Spinal cord (tissue), 10 donors: Measurements from ENCODE around the gene QPCTL. TPM values are rescaled to one million over a fixed set of nuclear protein-coding genes. Genes with fewer than 3 reads are reported as not detected.
A peak's percentile ranks its signal among the peaks of the same experiment; 100 is the strongest.

ENCODE experiments used
- DNase-seq, 6 donors: peaks; one replicate each; pipeline versions ENCODE4 v3.0.0 to v3.0.0-alpha.2; 2013 to 2015; ENCODE audit warnings: low spot score in 6 of 6, low read depth in 4 of 6
- H3K27ac ChIP-seq: one replicate; pipeline ENCODE4 v1.5.1; 2013; ENCODE audit warnings: low read depth, low read length, control low read depth
- H3K27me3 ChIP-seq: one replicate; pipeline ENCODE4 v1.6.1; 2013; ENCODE audit warnings: low read length; ENCODE audit not compliant: control insufficient read depth, insufficient read depth
- H3K36me3 ChIP-seq: one replicate; pipeline ENCODE4 v1.6.1; 2013; ENCODE audit warnings: low read length; ENCODE audit not compliant: control insufficient read depth, insufficient read depth
- H3K4me1 ChIP-seq: one replicate; pipeline ENCODE4 v1.6.1; 2013; ENCODE audit warnings: low read length; ENCODE audit not compliant: control insufficient read depth, insufficient read depth
- H3K4me3 ChIP-seq: one replicate; pipeline ENCODE4 v1.5.1; 2013; ENCODE audit warnings: low read depth, low read length, control low read depth
- H3K9me3 ChIP-seq: one replicate; pipeline ENCODE4 v1.6.1; 2013; ENCODE audit warnings: low read length; ENCODE audit not compliant: control insufficient read depth, insufficient read depth
- WGBS: methylation state at CpG from one replicate; pipeline ENCODE4 v1.1.5; 2013; ENCODE audit warnings: missing lambda C conversion rate; ENCODE audit not compliant: insufficient coverage; 5-methylcytosine and 5-hydroxymethylcytosine counted together
- polyA plus RNA-seq, 2 donors: library from polyadenylated mRNA; unstranded; fragments of 120-200 nt; gene quantifications; one replicate each; pipeline ENCODE4 v1.2.1, GENCODE V29; 2013; ENCODE audit not compliant: insufficient read length in 2 of 2
- total RNA-seq, 2 donors: library from RNA; depleted of rRNA in 1 of 2; stranded (reverse); fragments of 120-200 nt in 1 of 2; fragments of >200 nt in 1 of 2; gene quantifications; one replicate each; pipeline versions ENCODE4 v1.2.3 to v1.2.4, GENCODE V29; 2013 to 2014
- donor health status: healthy.

The QPCTL gene
- total and polyA plus RNA-seq, 4 donors = 4.3 to 16.8 (median 8.4) TPM

DNA sequence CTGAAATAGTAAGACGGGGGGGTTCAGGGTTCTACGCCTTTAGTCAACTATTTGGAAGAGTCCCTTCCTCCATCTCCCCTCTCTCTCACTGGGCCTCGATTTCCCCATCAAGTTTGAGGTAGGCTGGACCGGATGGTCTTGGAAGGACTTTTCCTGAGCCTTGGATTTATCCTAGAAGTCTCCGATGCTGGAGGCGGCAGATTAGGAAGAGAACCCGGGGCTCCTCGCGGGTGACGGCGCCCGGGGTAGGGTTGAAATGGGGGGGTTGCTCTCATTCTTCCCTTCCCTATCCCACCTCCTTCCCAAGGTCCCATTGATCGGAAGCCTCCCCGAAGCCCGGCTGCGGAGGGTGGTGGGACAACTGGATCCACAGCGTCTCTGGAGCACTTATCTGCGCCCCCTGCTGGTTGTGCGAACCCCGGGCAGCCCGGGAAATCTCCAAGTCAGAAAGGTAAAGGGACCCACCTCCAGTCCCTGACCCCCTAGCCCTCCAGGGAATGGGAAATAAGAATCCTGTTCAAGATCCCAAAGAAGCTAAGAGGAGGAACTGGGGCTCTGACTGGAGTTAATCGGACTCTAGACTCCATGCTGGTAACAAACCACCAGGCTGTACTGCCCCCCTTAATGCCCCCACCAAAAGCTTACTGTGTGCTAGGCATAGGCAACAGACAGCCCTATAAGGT lies 781 bp downstream of the QPCTL start:
- Histone ChIP-seq H3K27ac (peak overlapping the region; percentile 98), H3K27me3 (no peaks in the 10 kb centered on the region), H3K4me3 (peak overlapping the region; percentile 69), H3K4me1 (peaks cover 18% of the 10 kb centered on the region), H3K36me3 (peaks cover 34% of the 10 kb centered on the region), H3K9me3 (no peaks in the 10 kb centered on the region)
- WGBS = 17% methylated on average over 1 of the region's 22 CpGs
- peak in 4 of 6 donors; percentile 39 to 83 (median 66) for DNase-seq

DNA sequence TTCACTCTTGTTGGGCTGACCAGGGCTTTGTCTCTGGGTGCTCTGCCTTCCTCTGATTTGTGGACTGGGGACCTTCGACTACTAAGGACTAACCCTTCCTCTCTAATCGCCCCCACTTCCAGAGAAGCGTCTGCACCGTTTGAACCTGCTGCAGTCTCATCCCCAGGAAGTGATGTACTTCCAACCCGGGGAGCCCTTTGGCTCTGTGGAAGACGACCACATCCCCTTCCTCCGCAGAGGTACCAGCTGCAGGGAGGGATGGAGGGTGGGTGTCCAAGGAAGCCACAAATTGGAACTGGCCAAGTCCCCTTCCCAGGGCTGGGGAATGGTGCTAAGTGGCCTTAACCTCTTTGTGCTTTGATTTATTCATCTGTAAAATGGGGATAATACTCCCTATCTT lies 9.2 kb downstream of the QPCTL start:
- Histone ChIP-seq H3K36me3 (peaks cover 57% of the 10 kb centered on the region), H3K4me1 (no peaks in the 10 kb centered on the region), H3K27me3 (no peaks in the 10 kb centered on the region), H3K27ac (no peak overlapping the region), H3K4me3 (no peak overlapping the region), H3K9me3 (no peaks in the 10 kb centered on the region)
- no peak for DNase-seq
- 77% methylated on average over 5 of the region's 7 CpGs for WGBS

DNA sequence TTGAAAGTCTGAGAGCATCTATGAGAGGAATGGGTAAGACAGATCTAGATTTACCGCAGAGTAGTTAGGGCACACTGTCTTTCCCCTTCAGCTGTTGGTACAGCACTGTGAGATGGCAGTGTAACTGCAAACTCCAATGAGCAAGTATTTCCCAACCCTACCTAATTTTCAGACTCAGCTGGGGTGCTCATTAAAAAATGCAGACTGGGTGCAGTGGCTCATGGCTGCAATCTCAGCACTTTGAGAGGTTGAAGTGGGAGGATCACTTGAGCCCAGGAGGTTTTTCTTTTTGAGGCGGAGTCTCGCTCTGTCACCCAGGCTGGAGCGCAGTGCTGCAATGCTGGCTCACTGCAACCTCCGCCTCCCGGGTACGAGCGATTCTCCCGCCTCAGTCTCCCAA lies 12.6 kb downstream of the QPCTL start:
- H3K27ac ChIP-seq = no peak overlapping the region
- peaks cover 53% of the 10 kb centered on the region for H3K36me3 ChIP-seq
- H3K4me1 ChIP-seq = no peaks in the 10 kb centered on the region
- no peaks in the 10 kb centered on the region for H3K27me3 ChIP-seq
- H3K4me3 ChIP-seq = no peak overlapping the region
- 75% methylated on average over 8 of the region's 9 CpGs for WGBS
- DNase-seq = no peak
- no peaks in the 10 kb centered on the region for H3K9me3 ChIP-seq

DNA sequence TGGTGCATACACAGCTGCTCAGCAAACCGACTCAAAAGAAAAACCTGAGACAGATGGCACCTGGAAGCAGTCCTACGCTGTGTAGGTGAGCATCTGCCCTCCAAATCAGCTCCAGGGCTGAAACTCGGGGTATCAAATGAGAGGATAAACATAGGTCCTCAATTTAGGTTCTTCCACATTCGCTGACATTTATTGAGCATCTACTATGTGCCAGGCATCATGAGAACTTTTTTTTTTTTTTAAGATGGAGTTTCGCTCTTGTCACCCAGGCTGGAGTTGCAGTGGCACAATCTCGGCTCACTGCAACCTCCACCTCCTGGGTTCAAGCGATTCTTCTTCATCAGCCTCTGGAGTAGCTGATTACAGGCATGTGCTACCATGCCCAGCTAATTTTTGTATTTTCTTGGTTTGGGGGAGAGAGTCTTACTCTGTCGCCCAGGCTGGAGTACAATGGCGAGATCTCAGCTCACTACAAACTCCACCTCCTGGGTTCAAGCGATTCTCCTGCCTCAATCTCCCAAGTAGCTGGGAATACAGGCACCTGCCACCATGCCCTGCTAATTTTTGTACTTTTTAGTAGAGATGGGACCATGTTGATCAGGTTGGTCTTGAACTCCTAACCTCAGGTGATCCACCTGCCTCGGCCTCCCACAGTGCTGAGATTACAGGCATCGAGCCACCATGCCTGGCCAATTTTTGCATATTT lies 13.4 kb downstream of the QPCTL start:
- Histone ChIP-seq H3K27ac (no peak overlapping the region), H3K4me3 (no peak overlapping the region), H3K27me3 (no peaks in the 10 kb centered on the region), H3K36me3 (peaks cover 55% of the 10 kb centered on the region), H3K4me1 (no peaks in the 10 kb centered on the region), H3K9me3 (no peaks in the 10 kb centered on the region)
- WGBS = 94% methylated on average over 6 of the region's 12 CpGs
- no peak for DNase-seq

DNA sequence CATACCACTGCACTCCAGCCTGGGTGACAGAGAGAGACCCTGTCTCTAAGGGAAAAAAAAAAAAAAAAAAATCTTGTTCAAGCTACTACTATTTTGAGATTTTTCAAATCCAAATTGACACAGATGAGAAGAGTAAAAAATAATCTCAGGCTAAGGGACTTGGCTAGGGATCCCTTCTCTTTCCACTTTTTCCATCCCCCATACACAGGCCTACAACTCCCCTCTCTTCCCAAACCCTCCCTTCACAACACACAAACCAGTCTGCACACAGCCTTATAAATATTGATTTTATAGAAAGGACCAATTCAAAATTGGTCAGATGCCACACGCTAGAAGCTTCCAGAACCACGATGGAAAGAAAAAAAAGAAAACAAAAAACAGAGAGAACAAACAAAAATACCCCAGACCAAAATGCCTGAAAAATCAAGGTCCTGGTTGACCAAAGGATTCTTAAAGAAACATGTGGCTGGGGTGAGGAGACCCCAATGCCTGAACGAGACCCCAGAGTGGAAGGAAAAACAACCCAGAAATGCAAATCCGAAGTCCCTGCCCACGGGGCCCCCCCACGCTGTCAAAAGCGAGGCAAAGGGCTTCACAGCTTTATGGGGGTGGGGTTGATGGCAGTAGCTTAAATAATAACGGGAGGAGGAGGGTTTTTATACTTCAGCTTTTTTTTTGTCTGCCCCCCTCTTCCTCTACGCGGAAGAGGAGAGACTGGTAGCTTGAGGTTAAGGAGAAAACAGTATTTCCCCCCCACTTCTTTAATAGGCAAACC lies 18.1 kb downstream of the QPCTL start:
- Histone ChIP-seq H3K27ac (no peak overlapping the region), H3K4me1 (no peaks in the 10 kb centered on the region), H3K9me3 (no peaks in the 10 kb centered on the region), H3K27me3 (no peaks in the 10 kb centered on the region), H3K4me3 (no peak overlapping the region), H3K36me3 (peaks cover 46% of the 10 kb centered on the region)
- DNase-seq = peak in 1 of 6 donors; percentile 76
- no CpG with 5 or more reads among the region's 10 CpGs for WGBS

DNA sequence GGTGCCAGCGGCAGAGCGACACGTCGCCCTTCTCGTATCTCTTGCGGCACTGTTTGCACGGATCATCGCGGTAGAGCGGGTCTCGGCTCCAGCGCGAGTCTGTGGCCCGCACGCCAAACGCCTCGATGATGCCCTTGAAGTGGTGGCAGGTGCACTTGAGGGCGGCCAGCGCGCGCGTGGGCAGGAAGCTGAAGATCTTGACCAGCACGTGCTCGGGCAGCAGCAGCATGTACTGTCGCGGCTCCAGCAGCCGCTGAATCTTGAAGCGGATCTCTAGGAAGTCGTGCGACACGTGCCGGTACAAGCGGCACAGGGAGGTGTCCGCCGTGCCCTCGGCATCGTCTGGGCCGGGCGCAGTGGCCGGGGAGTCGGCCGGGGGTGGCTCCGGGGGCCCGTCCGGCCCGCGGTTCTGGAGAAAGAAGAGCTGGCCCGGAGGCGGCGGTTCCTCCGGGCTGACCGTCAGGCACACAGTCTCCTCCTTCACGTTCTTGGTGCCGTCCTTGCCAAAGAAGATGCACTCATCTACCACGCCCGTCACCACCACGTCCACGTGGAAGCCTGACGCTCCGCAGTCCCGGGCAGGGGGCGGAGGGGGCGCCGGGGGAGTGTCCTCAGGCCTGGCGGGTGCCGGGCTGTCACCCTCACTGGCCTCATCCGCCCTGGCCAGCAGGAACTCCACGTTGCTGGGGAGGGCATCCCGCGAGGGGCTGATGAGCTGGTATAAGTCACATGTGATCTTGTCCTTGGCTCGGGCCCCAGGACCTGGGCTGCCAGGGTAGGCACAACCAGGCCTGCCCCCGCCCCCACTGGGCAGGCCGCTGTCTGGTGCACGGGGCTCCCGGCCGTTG lies 19.6 kb downstream of the QPCTL start:
- 92% methylated on average over 76 of the region's 76 CpGs for WGBS

DNA sequence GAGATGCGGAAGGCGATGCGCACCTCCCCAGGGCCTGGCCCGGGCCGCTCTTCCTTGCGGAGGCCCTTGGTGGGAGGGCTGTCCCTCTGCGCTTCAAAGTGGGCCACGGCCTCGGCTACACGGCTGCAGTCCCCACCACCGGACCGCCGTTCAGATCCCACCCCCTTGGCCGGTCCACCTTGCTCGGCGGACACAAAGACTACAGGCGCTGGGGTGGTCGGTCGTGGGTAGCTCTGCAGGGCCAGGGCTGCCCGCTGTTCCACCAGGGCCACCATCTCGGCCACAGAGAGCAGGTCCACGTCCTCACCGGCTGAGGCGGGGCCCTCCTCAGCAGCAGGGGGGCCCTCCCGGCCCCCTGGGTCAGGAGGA lies 20.2 kb downstream of the QPCTL start:
- no peak for DNase-seq
- H3K4me3 ChIP-seq = no peak overlapping the region
- H3K27me3 ChIP-seq = no peaks in the 10 kb centered on the region
- WGBS = 92% methylated on average over 24 of the region's 25 CpGs
- H3K9me3 ChIP-seq = no peaks in the 10 kb centered on the region
- peaks cover 41% of the 10 kb centered on the region for H3K36me3 ChIP-seq
- peaks cover 3% of the 10 kb centered on the region for H3K4me1 ChIP-seq
- no peak overlapping the region for H3K27ac ChIP-seq

More for the DNA sequence above, 19.6 kb downstream of the QPCTL start:
- Histone ChIP-seq H3K9me3 (no peaks in the 10 kb centered on the region), H3K4me3 (no peak overlapping the region), H3K27me3 (no peaks in the 10 kb centered on the region), H3K36me3 (peaks cover 41% of the 10 kb centered on the region), H3K27ac (no peak overlapping the region), H3K4me1 (no peaks in the 10 kb centered on the region)
- no peak for DNase-seq

DNA sequence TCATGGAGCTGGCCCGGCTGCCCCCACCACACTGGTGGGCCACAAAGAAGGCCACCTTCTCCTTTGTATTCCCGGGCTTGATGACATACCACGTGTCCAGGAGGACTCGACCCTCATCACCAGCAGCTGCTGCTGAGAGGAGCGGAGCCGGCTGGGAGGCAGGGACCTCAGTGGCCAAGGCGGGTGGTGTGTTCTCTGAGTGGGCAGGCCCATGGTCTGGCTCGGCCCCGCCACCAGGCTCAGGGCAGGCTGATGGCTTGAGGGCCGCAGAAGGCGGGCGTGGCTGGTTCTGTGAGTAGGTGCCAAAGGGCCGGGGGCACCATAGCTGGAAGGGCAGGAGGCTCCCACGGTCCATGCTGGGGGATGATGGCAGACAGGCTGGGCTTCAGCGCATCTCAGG lies 20.7 kb downstream of the QPCTL start:
- Histone ChIP-seq H3K27ac (no peak overlapping the region), H3K4me1 (peaks cover 7% of the 10 kb centered on the region), H3K36me3 (peaks cover 39% of the 10 kb centered on the region), H3K27me3 (no peaks in the 10 kb centered on the region), H3K9me3 (no peaks in the 10 kb centered on the region), H3K4me3 (no peak overlapping the region)
- no peak for DNase-seq
- WGBS = 92% methylated on average over 15 of the region's 15 CpGs

DNA sequence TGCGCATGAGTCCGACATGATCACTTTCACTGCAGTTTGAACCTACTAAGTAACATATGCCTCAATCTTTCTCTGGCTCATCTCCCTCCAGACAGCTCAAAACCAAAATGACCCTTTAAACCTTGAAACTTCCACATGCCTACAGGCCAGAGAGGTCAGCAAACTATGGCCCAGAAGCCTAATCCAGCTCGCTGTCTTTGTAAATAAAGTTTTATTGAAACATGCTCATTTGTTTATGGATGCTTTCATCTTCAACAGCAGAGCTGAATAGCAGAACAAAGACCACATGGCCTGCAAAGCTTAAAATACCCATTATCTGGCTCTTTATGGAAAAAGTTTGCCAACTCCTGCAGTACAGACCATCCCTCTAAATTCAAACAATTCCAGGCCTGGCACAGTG lies 22.7 kb downstream of the QPCTL start:
- peaks cover 11% of the 10 kb centered on the region for H3K4me1 ChIP-seq
- DNase-seq = no peak
- no peaks in the 10 kb centered on the region for H3K27me3 ChIP-seq
- no peak overlapping the region for H3K4me3 ChIP-seq
- H3K36me3 ChIP-seq = peaks cover 30% of the 10 kb centered on the region
- 71% methylated on average over 1 of the region's 3 CpGs for WGBS
- H3K27ac ChIP-seq = no peak overlapping the region
- H3K9me3 ChIP-seq = no peaks in the 10 kb centered on the region
